HCT116 (cell line): ENCODE measurements around the gene SDCCAG8. TPM values are rescaled to one million over a fixed set of nuclear protein-coding genes. Genes with fewer than 3 reads are reported as not detected.

ENCODE experiments used
- ATAC-seq: fragments of 200-7000 bp; cut with Tn5 transposase; 2 replicates; pipeline ENCODE4 v1.9.1; 2020; ENCODE audit warnings: mild to moderate bottlenecking, moderate library complexity
- BruUV-seq: library from RNA; stranded (reverse); fragments of 400-500 nt; replicated peaks from 2 replicates; lab custom pipeline; 2021; lab: Mats Ljungman, UMichigan
- CTCF ChIA-PET: fragments of 300-600 bp; sonication (Branson Sonifier 250); formaldehyde crosslinking; loops from one replicate; lab custom pipeline; 2021; ENCODE audit warnings: antibody characterized with exemption; lab: Charles Lee
- POLR2A ChIA-PET: fragments of 300-600, 350-600 bp; sonication (Branson Sonifier 250); formaldehyde crosslinking; loops from one replicate; lab custom pipeline; 2021; ENCODE audit warnings: antibody characterized with exemption; lab: Charles Lee
- RAD21 ChIA-PET, 2 experiments: fragments of 300-600 bp; sonication (Branson Sonifier 250); formaldehyde crosslinking; loops; one replicate each; lab custom pipeline; 2023; ENCODE audit warnings: low total read pairs in 2 of 2; ENCODE audit not compliant: uncharacterized antibody in 2 of 2, unreplicated experiment in 2 of 2, low non-redundant PET in 1 of 2; lab: Charles Lee
- DNase-seq: peaks from one replicate; pipeline ENCODE4 v3.0.0-alpha.2; 2010; ENCODE audit warnings: low read depth, low spot score
- H2AFZ ChIP-seq: fragments of 200-600 bp; shearing (Covaris generic), sonication (generic); 2 replicates; pipeline ENCODE4 v1.6.1; 2017; ENCODE audit warnings: low read depth, mixed run types, mixed read lengths, antibody characterized with exemption, low read length; ENCODE audit not compliant: poor library complexity, severe bottlenecking
- H3K27ac ChIP-seq: 2 replicates; pipeline ENCODE4 v1.5.1; 2012; ENCODE audit warnings: low read depth, low read length
- H3K27me3 ChIP-seq: fragments of 200-600 bp; sonication (generic); 2 replicates; pipeline ENCODE4 v1.6.1; 2016; ENCODE audit warnings: mixed run types, low read length, mixed read lengths; ENCODE audit not compliant: insufficient read depth
- H3K36me3 ChIP-seq, 2 experiments: fragments of 200-500 bp in 1 of 2; fragments of 200-600 bp in 1 of 2; sonication (Bioruptor generic) in 1 of 2; sonication (generic) in 1 of 2; 2 replicates each; pipeline versions ENCODE4 v1.5.1 to v1.6.1; 2014 to 2016; ENCODE audit warnings: low read length in 2 of 2, inconsistent platforms in 1 of 2, mixed read lengths in 1 of 2, mixed run types in 1 of 2; ENCODE audit not compliant: insufficient read depth in 2 of 2, control insufficient read depth in 1 of 2
- H3K4me1 ChIP-seq, 2 experiments: fragments of 200-600 bp in 1 of 2; sonication (generic) in 1 of 2; 2 replicates each; pipeline versions ENCODE4 v1.5.1 to v1.6.1; 2012 to 2017; ENCODE audit warnings: low read length in 2 of 2, inconsistent platforms in 1 of 2, mild to moderate bottlenecking in 1 of 2, mixed read lengths in 1 of 2, mixed run types in 1 of 2, moderate library complexity in 1 of 2; ENCODE audit not compliant: insufficient read depth in 2 of 2, control insufficient read depth in 1 of 2
- H3K4me2 ChIP-seq: fragments of 200-600 bp; sonication (generic); 2 replicates; pipeline ENCODE4 v1.6.1; 2017; ENCODE audit warnings: mixed run types, low read length, mixed read lengths
- H3K4me3 ChIP-seq, 2 experiments: fragments of 200-600 bp in 1 of 2; sonication (generic) in 1 of 2; replicated peaks in 1 of 2; 2 replicates each; pipeline ENCODE4 v1.5.1; 2011 to 2016; ENCODE audit warnings: low read length in 2 of 2, control low read depth in 1 of 2, low read depth in 1 of 2, mild to moderate bottlenecking in 1 of 2, mixed read lengths in 1 of 2, mixed run types in 1 of 2
- H3K79me2 ChIP-seq: fragments of 200-600 bp; sonication (generic); 2 replicates; pipeline ENCODE4 v1.6.1; 2017; ENCODE audit warnings: mild to moderate bottlenecking, mixed run types, low read length, moderate library complexity, mixed read lengths; ENCODE audit not compliant: insufficient read depth
- H3K9ac ChIP-seq: fragments of 200-600 bp; sonication (generic); 2 replicates; pipeline ENCODE4 v1.6.1; 2016; ENCODE audit warnings: low read length, mixed read lengths
- H3K9me2 ChIP-seq: fragments of 200-600 bp; sonication (generic), shearing (Covaris generic); 2 replicates; pipeline ENCODE4 v1.6.1; 2017; ENCODE audit warnings: mixed run types, mild to moderate bottlenecking, moderate library complexity; ENCODE audit not compliant: insufficient read depth
- H3K9me3 ChIP-seq, 2 experiments: fragments of 200-500 bp in 1 of 2; fragments of 200-600 bp in 1 of 2; sonication (Bioruptor generic) in 1 of 2; sonication (generic) in 1 of 2; 2 replicates each; pipeline ENCODE4 v1.6.1; 2014 to 2017; ENCODE audit warnings: low read length in 2 of 2, mixed read lengths in 2 of 2, inconsistent platforms in 1 of 2, low read depth in 1 of 2, mild to moderate bottlenecking in 1 of 2, mixed run types in 1 of 2, moderate library complexity in 1 of 2; ENCODE audit not compliant: control insufficient read depth in 1 of 2, insufficient read depth in 1 of 2
- H4K20me1 ChIP-seq: fragments of 200-600 bp; sonication (generic), shearing (Covaris generic); 2 replicates; pipeline ENCODE4 v1.6.1; 2017; ENCODE audit warnings: mixed run types, mild to moderate bottlenecking, moderate library complexity; ENCODE audit not compliant: insufficient read depth
- CBX3 ChIP-seq: IDR thresholded peaks from 2 replicates; pipeline ENCODE4 v1.6.1; 2012; ENCODE audit warnings: low read depth
- CTCF ChIP-seq, 3 experiments: fragments of 200-600 bp in 1 of 3; sonication (generic) in 1 of 3; IDR thresholded peaks in 2 of 3; conservative IDR thresholded peaks in 1 of 3; 2 replicates each; pipeline ENCODE4 v1.5.1; 2012 to 2017; ENCODE audit warnings: low read depth in 2 of 3, low read length in 2 of 3, antibody characterized with exemption in 1 of 3, borderline replicate concordance in 1 of 3, control low read depth in 1 of 3, mild to moderate bottlenecking in 1 of 3, mixed read lengths in 1 of 3, mixed run types in 1 of 3, moderate library complexity in 1 of 3; ENCODE audit not compliant: insufficient read depth in 1 of 3
- ELF1 ChIP-seq: IDR thresholded peaks from 2 replicates; pipeline ENCODE4 v1.6.1; 2012; ENCODE audit warnings: low read depth, borderline replicate concordance
- EZH2phosphoT487 ChIP-seq: fragments of 200-600 bp; IDR thresholded peaks from 2 replicates; pipeline ENCODE4 v1.6.1; 2018; ENCODE audit warnings: antibody characterized with exemption, borderline replicate concordance
- POLR2A ChIP-seq: IDR thresholded peaks from 2 replicates; pipeline ENCODE4 v1.7.0; 2011; ENCODE audit warnings: borderline replicate concordance; ENCODE audit not compliant: insufficient read depth, insufficient read length; ENCODE audit errors: extremely low read depth
- RAD21 ChIP-seq: IDR thresholded peaks from 2 replicates; pipeline ENCODE4 v1.6.1; 2012; ENCODE audit warnings: low read depth, mild to moderate bottlenecking
- REST ChIP-seq: IDR thresholded peaks from 2 replicates; pipeline ENCODE4 v1.6.1; 2012; ENCODE audit warnings: low read depth
- SIN3A ChIP-seq: IDR thresholded peaks from 2 replicates; pipeline ENCODE4 v1.6.1; 2012; ENCODE audit warnings: low read depth
- SP1 ChIP-seq: IDR thresholded peaks from 2 replicates; pipeline ENCODE4 v1.6.1; 2012; ENCODE audit warnings: low read depth
- SRF ChIP-seq: IDR thresholded peaks from 2 replicates; pipeline ENCODE4 v1.6.1; 2012; ENCODE audit warnings: low read depth
- TCF7L2 ChIP-seq: IDR thresholded peaks from 2 replicates; pipeline ENCODE4 v1.7.0; 2011; ENCODE audit warnings: borderline replicate concordance, inconsistent platforms; ENCODE audit not compliant: insufficient read depth, insufficient read length; ENCODE audit errors: extremely low read depth
- YY1 ChIP-seq: IDR thresholded peaks from 2 replicates; pipeline ENCODE4 v1.6.1; 2011; ENCODE audit warnings: low read length, low read depth, moderate library complexity, mild to moderate bottlenecking; ENCODE audit not compliant: insufficient replicate concordance; ENCODE audit errors: extremely low read depth
- ZBTB33 ChIP-seq: IDR thresholded peaks from 2 replicates; pipeline ENCODE4 v1.6.1; 2011; ENCODE audit warnings: mild to moderate bottlenecking, low read length, moderate library complexity; ENCODE audit not compliant: insufficient replicate concordance; ENCODE audit errors: extremely low read depth
- ZFX ChIP-seq: fragments of 450-650 bp; IDR thresholded peaks from 2 replicates; pipeline ENCODE4 v1.6.1; 2017
- ZNF274 ChIP-seq: fragments of 200-500 bp; sonication (Bioruptor generic); IDR thresholded peaks from 2 replicates; pipeline ENCODE4 v1.6.1; 2014; ENCODE audit warnings: mild to moderate bottlenecking, low read depth, low read length, inconsistent platforms
- intact Hi-C: fragments of 100-400 bp; cut with micrococcal nuclease; formaldehyde crosslinking; loops from 2 replicates; pipeline ENCODE4 v1.10.0; 2022
- total RNA-seq: library from RNA; stranded (reverse); gene quantifications from one replicate; pipeline ENCODE4 v1.2.1, GENCODE V29; 2021; ENCODE audit not compliant: unreplicated experiment

SDCCAG8 gene
- total RNA-seq, 1 experiment from 2014 or later = 38.2 TPM

GRCh38 chr1:243420016-243420945 lies 164.4 kb downstream of the SDCCAG8 start:
- Histone ChIP-seq H3K4me3 (no peak overlapping the region), H3K79me2 (no peaks in the 10 kb centered on the region), H3K9me3 (no peaks in the 10 kb centered on the region), H3K9me2 (no peaks in the 10 kb centered on the region), H2AFZ (no peak overlapping the region), H3K9ac (no peak overlapping the region), H3K27ac (no peak overlapping the region), H3K27me3 (no peaks in the 10 kb centered on the region), H3K4me2 (no peak overlapping the region), H3K36me3 (no peaks in the 10 kb centered on the region), H3K4me1 (no peaks in the 10 kb centered on the region), H4K20me1 (no peaks in the 10 kb centered on the region)
- no peak for DNase-seq
- ChIA-PET RAD21 (no interaction called here), CTCF (interaction anchor here (1.0 kb wide), 1 partner anchor 11 kb away, joined by 3 read pairs; no protein-coding TSS in a partner anchor), POLR2A (no interaction called here)
- no TSS peak for BruUV-seq
- ATAC-seq = no peak
- intact Hi-C loops = no loop called here
- no peak for TF ChIP-seq RAD21
- TF ChIP-seq POLR2A = no peak
- TF ChIP-seq SIN3A = no peak
- TF ChIP-seq EZH2phosphoT487 = no peak
- no peak for TF ChIP-seq ZNF274
- TF ChIP-seq CTCF (IDR thresholded peaks at IDR 0.05 in 2 of 3, conservative IDR thresholded peaks at IDR 0.05 in 1 of 3; ENCODE audit: borderline replicate concordance in 1 of 3, insufficient read depth in 1 of 3, low read depth in 2 of 3, low read length in 2 of 3) = no peak
- no peak for TF ChIP-seq ZFX
- no peak for TF ChIP-seq YY1
- no peak for TF ChIP-seq TCF7L2
- no peak for TF ChIP-seq REST
- TF ChIP-seq ZBTB33 = no peak
- TF ChIP-seq ELF1 = no peak
- no peak for TF ChIP-seq CBX3
- no peak for TF ChIP-seq SRF
- no peak for TF ChIP-seq SP1
